DOHH2 (cell line): ENCODE results near the gene ZSCAN21.

Experiments
- H3F3A ChIP-seq: fragments of 200-600 bp; sonication (generic), shearing (Covaris generic); 2 replicates; pipeline ENCODE4 v1.6.0; 2016; ENCODE audit warnings: antibody characterized with exemption, mild to moderate bottlenecking; ENCODE audit not compliant: control insufficient read depth, insufficient read depth
- H3K27ac ChIP-seq: fragments of 200-600 bp; sonication (generic); 2 replicates; pipeline ENCODE4 v1.5.1; 2014; ENCODE audit warnings: low read depth, mild to moderate bottlenecking, low read length, moderate library complexity
- H3K27me3 ChIP-seq: fragments of 200-600 bp; sonication (generic); 2 replicates; pipeline ENCODE4 v1.6.1; 2014; ENCODE audit warnings: mild to moderate bottlenecking, low read length, mixed read lengths; ENCODE audit not compliant: control insufficient read depth
- H3K36me3 ChIP-seq: fragments of 200-600 bp; sonication (generic); 2 replicates; pipeline ENCODE4 v1.6.1; 2014; ENCODE audit warnings: mild to moderate bottlenecking, low read length, moderate library complexity, mixed read lengths; ENCODE audit not compliant: control insufficient read depth
- H3K4me1 ChIP-seq: fragments of 200-600 bp; sonication (generic); 2 replicates; pipeline ENCODE4 v1.6.1; 2014; ENCODE audit warnings: mild to moderate bottlenecking, low read length, mixed read lengths; ENCODE audit not compliant: control insufficient read depth
- H3K4me2 ChIP-seq: fragments of 200-600 bp; sonication (generic); 2 replicates; pipeline ENCODE4 v1.6.0; 2014; ENCODE audit warnings: mild to moderate bottlenecking, low read length, moderate library complexity
- H3K4me3 ChIP-seq: fragments of 200-600 bp; sonication (generic); 2 replicates; pipeline ENCODE4 v1.5.1; 2014; ENCODE audit warnings: mild to moderate bottlenecking, low read length, mixed read lengths
- H3K79me2 ChIP-seq: fragments of 200-600 bp; sonication (generic); 2 replicates; pipeline ENCODE4 v1.6.1; 2014; ENCODE audit warnings: mild to moderate bottlenecking, low read length, mixed read lengths; ENCODE audit not compliant: control insufficient read depth
- H3K9me2 ChIP-seq: fragments of 200-600 bp; sonication (generic); replicated peaks from 2 replicates; pipeline ENCODE4 v1.6.1; 2014; ENCODE audit warnings: mild to moderate bottlenecking, low read length, mixed read lengths; ENCODE audit not compliant: control insufficient read depth
- H3K9me3 ChIP-seq: fragments of 200-600 bp; sonication (generic); 2 replicates; pipeline ENCODE4 v1.6.1; 2014; ENCODE audit warnings: antibody characterized with exemption, low read length, mixed read lengths; ENCODE audit not compliant: control insufficient read depth, insufficient read depth
- H4K20me1 ChIP-seq: fragments of 200-600 bp; sonication (generic); 2 replicates; pipeline ENCODE4 v1.6.0; 2014; ENCODE audit warnings: low read depth, mild to moderate bottlenecking, antibody characterized with exemption, low read length, moderate library complexity; ENCODE audit not compliant: control insufficient read depth, insufficient read depth
- CTCF ChIP-seq: fragments of 200-600 bp; sonication (generic); IDR thresholded peaks from one replicate; pipeline ENCODE4 v1.5.1; 2014; ENCODE audit warnings: antibody characterized with exemption, mild to moderate bottlenecking, low read depth, low read length; ENCODE audit not compliant: poor library complexity, severe bottlenecking
- EZH2phosphoT487 ChIP-seq: fragments of 200-600 bp; sonication (generic); IDR thresholded peaks from 2 replicates; pipeline ENCODE4 v1.6.1; 2017; ENCODE audit warnings: borderline replicate concordance, mild to moderate bottlenecking, antibody characterized with exemption, low read length, moderate library complexity, mixed read lengths

ZSCAN21 gene

GRCh38 chr7:100017875-100018274 is 31.7 kb upstream of the ZSCAN21 start:
- Histone ChIP-seq H3K27me3 (no peaks in the 10 kb centered on the region), H3K27ac (no peak overlapping the region), H3K9me2 (no peaks in the 10 kb centered on the region), H3K36me3 (peaks cover 55% of the 10 kb centered on the region), H4K20me1 (peaks cover 22% of the 10 kb centered on the region), H3K4me1 (peaks cover 30% of the 10 kb centered on the region), H3K4me3 (no peak overlapping the region), H3F3A (peaks cover 2% of the 10 kb centered on the region; the same call in 1 of the 2 replicates), H3K9me3 (no peaks in the 10 kb centered on the region), H3K4me2 (0 out of 2 replicates have a peak overlapping the region, but pooled peaks have one; percentile 75), H3K79me2 (peaks cover 78% of the 10 kb centered on the region)
- no peak for TF ChIP-seq CTCF
- TF ChIP-seq EZH2phosphoT487 = no peak

GRCh38 chr7:100019908-100020307 is 29.7 kb upstream of the ZSCAN21 start:
- peaks cover 2% of the 10 kb centered on the region for H3F3A ChIP-seq
- no peak overlapping the region for H3K27ac ChIP-seq
- H3K4me2 ChIP-seq = no peak overlapping the region
- no peaks in the 10 kb centered on the region for H3K9me3 ChIP-seq
- peaks cover 78% of the 10 kb centered on the region for H3K79me2 ChIP-seq
- H4K20me1 ChIP-seq = peaks cover 22% of the 10 kb centered on the region
- H3K27me3 ChIP-seq = no peaks in the 10 kb centered on the region
- TF ChIP-seq EZH2phosphoT487 (no peak), CTCF (no peak)
- no peaks in the 10 kb centered on the region for H3K9me2 ChIP-seq
- H3K4me1 ChIP-seq = peaks cover 22% of the 10 kb centered on the region
- no peak overlapping the region for H3K4me3 ChIP-seq
- peaks cover 74% of the 10 kb centered on the region for H3K36me3 ChIP-seq

GRCh38 chr7:100021297-100021696 is 28.3 kb upstream of the ZSCAN21 start:
- no peaks in the 10 kb centered on the region for H3K9me3 ChIP-seq
- H3K36me3 ChIP-seq = peaks cover 82% of the 10 kb centered on the region
- H3K4me1 ChIP-seq = peaks cover 16% of the 10 kb centered on the region
- H3K9me2 ChIP-seq = no peaks in the 10 kb centered on the region
- TF ChIP-seq EZH2phosphoT487 (no peak), CTCF (no peak)
- peaks cover 21% of the 10 kb centered on the region for H4K20me1 ChIP-seq
- no peak overlapping the region for H3K27ac ChIP-seq
- H3F3A ChIP-seq = peaks cover 5% of the 10 kb centered on the region
- peaks cover 64% of the 10 kb centered on the region for H3K79me2 ChIP-seq
- no peaks in the 10 kb centered on the region for H3K27me3 ChIP-seq
- no peak overlapping the region for H3K4me3 ChIP-seq
- H3K4me2 ChIP-seq = no peak overlapping the region
